SK-N-SH (cell line): Measurements from ENCODE around the gene HS1BP3.

Experiments
- ELF1 ChIP-seq: IDR thresholded peaks from 2 replicates; pipeline ENCODE4 v1.4.0; 2012
- GATA2 ChIP-seq: sonication (generic); formaldehyde crosslinking; IDR thresholded peaks from 2 replicates; pipeline ENCODE4 v1.5.0; 2020; ENCODE audit warnings: mild to moderate bottlenecking, missing genetic modification reagents
- NFIC ChIP-seq: IDR thresholded peaks from 2 replicates; pipeline ENCODE4 v1.4.0; 2012; ENCODE audit warnings: borderline replicate concordance
- SIN3A ChIP-seq: IDR thresholded peaks from 2 replicates; pipeline ENCODE4 v1.6.1; 2012; ENCODE audit warnings: low read depth, mild to moderate bottlenecking, low read length, moderate library complexity, borderline replicate concordance
- SMC3 ChIP-seq: IDR thresholded peaks from 2 replicates; pipeline ENCODE4 v1.6.1; 2012; ENCODE audit warnings: low read depth, low read length, improper control_type of control experiment
- TAF1 ChIP-seq: IDR thresholded peaks from 2 replicates; pipeline ENCODE4 v1.6.1; 2012; ENCODE audit warnings: low read depth, mild to moderate bottlenecking, low read length, moderate library complexity, borderline replicate concordance
- TEAD4 ChIP-seq: IDR thresholded peaks from 2 replicates; pipeline ENCODE4 v1.4.0; 2012; ENCODE audit warnings: mild to moderate bottlenecking, borderline replicate concordance; ENCODE audit not compliant: insufficient read depth
- TF ChIP-seq, protein P1 (sequence below): fragments of 200-600 bp; sonication (generic); IDR thresholded peaks from 2 replicates; pipeline ENCODE4 v1.6.1; 2017; ENCODE audit warnings: antibody characterized with exemption, mild to moderate bottlenecking, moderate library complexity
- TF ChIP-seq, protein P2 (sequence below): IDR thresholded peaks from 2 replicates; pipeline ENCODE4 v1.4.0; 2012; ENCODE audit warnings: low read depth
- TF ChIP-seq, protein P3 (sequence below): IDR thresholded peaks from 2 replicates; pipeline ENCODE4 v1.6.1; 2012; ENCODE audit warnings: mild to moderate bottlenecking, low read depth, low read length, moderate library complexity

DNA sequence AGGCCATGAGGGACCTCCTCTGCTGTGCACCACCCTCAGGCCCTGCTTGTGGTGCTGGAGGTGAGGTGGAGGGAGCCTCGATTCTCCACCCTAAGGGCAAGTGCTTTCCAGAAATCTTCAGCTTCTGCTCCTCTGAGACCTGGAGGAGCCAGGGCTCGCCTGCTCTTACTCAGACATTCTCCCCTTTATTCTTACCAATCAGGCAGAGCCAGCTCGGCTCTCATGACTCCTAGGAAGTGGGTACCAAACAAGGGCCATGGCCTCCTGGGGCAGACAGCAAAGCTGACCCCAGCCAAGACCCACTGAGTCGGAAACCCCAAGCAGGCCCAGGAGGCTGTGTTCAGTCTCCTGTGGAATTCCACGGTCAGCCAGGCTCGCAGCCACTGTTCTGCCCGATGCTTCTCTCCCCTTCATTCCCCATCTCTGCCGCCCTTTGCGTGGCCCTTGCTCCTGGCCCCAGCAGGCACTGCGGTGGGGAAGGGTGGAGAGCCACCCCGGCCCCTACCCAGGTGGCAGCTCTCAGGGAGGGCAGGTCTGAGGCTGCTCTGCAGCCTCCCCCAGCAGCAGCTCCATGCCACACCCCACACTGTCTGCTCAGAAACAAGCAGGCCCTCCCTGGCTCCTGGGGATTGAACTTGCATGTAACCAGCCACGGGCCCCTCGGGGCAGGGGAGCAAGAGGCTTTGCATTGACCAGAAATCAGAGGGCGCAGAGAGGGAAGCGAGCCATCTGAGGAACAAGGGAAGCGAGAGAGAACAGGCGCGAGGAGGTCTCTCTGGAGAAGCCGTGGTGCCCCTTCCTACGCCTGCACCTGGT, 24.0 kb downstream of the HS1BP3 start:
- no peak for TF ChIP-seq SMC3
- TF ChIP-seq, protein P1, sequence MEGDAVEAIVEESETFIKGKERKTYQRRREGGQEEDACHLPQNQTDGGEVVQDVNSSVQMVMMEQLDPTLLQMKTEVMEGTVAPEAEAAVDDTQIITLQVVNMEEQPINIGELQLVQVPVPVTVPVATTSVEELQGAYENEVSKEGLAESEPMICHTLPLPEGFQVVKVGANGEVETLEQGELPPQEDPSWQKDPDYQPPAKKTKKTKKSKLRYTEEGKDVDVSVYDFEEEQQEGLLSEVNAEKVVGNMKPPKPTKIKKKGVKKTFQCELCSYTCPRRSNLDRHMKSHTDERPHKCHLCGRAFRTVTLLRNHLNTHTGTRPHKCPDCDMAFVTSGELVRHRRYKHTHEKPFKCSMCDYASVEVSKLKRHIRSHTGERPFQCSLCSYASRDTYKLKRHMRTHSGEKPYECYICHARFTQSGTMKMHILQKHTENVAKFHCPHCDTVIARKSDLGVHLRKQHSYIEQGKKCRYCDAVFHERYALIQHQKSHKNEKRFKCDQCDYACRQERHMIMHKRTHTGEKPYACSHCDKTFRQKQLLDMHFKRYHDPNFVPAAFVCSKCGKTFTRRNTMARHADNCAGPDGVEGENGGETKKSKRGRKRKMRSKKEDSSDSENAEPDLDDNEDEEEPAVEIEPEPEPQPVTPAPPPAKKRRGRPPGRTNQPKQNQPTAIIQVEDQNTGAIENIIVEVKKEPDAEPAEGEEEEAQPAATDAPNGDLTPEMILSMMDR: no peak
- no peak for TF ChIP-seq ELF1
- no peak for TF ChIP-seq TEAD4
- no peak for TF ChIP-seq GATA2 (CRISPR knock-in tag)
- TF ChIP-seq, protein P2, sequence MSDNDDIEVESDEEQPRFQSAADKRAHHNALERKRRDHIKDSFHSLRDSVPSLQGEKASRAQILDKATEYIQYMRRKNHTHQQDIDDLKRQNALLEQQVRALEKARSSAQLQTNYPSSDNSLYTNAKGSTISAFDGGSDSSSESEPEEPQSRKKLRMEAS: no peak
- TF ChIP-seq SIN3A: no peak
- no peak for TF ChIP-seq TAF1
- TF ChIP-seq, protein P3, sequence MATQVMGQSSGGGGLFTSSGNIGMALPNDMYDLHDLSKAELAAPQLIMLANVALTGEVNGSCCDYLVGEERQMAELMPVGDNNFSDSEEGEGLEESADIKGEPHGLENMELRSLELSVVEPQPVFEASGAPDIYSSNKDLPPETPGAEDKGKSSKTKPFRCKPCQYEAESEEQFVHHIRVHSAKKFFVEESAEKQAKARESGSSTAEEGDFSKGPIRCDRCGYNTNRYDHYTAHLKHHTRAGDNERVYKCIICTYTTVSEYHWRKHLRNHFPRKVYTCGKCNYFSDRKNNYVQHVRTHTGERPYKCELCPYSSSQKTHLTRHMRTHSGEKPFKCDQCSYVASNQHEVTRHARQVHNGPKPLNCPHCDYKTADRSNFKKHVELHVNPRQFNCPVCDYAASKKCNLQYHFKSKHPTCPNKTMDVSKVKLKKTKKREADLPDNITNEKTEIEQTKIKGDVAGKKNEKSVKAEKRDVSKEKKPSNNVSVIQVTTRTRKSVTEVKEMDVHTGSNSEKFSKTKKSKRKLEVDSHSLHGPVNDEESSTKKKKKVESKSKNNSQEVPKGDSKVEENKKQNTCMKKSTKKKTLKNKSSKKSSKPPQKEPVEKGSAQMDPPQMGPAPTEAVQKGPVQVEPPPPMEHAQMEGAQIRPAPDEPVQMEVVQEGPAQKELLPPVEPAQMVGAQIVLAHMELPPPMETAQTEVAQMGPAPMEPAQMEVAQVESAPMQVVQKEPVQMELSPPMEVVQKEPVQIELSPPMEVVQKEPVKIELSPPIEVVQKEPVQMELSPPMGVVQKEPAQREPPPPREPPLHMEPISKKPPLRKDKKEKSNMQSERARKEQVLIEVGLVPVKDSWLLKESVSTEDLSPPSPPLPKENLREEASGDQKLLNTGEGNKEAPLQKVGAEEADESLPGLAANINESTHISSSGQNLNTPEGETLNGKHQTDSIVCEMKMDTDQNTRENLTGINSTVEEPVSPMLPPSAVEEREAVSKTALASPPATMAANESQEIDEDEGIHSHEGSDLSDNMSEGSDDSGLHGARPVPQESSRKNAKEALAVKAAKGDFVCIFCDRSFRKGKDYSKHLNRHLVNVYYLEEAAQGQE: no peak
- no peak for TF ChIP-seq NFIC
